IPS DF 19.7 (cell line): ENCODE measurements around the gene FOXK1.
"Not testable (repeated sequence)": the region's sequence is repeated elsewhere in the genome, so short reads cannot be mapped to it uniquely, and the experiment has no call there.

Experiments used
- DNase-seq: peaks from one replicate; pipeline ENCODE4 v3.0.0-alpha.2; 2013; ENCODE audit warnings: low read depth, low spot score

FOXK1 gene

DNA sequence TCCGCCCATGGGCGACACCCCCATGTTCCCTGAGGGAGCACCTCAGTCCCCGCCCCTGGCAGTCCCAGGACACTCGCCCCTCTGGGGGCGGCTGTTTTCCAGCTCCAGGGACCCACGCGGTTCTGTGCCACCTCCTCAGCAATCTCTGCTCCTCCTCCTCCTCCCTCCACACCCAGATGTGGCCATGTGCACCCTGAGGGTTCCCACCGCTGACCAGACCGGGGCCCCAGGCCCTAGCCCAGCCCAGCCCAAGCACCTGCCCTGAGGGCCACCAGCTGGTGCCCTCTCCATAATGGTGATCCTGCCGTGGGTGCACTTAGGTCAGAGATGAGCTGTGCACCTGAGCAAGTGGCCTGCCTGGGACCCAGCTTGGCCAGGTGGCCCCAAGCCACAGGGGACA, 118.4 kb downstream of the FOXK1 start:
- DNase-seq = no peak

DNA sequence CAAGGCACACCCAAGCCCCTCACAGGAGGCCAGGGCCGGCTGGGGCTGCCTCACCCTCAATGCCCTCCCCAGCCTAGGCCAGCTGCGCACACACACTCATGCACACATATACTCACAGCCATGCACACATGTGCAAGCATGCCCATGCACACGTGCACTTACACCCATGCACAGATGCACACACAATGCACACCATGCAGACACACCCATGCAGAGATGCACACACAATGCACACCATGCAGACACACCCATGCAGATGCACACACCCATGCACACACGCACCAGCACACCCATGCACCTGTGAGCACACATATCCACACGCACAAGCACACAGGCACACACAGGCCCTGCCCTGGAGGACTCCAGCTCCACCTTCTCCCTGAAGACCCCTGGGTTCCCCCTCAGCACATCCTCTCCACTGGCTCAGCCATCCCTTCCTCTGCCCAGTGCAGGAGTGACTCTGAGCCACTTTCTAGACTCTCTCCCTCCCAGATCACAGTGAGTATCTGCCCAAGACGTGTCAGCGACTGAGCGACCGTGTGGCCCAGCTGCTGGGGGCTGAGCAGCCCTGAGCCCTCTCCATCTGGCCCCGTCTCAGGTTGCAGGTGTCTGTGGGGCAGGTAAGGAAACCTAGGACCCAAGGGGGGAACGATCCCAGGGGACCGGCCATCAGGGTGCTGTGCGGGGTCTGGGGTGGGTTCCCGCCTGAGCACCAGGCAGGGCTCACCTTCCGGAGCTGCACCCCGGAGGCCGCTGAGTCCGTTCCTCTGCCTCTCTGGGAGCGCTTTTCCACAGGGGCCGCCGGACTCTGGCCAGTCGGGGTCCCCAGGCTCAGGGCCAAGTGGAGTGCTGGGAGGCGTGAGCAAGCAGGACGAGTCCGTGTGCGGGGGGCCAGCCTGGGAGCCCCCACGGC, 119.1 kb downstream of the FOXK1 start:
- no peak for DNase-seq

DNA sequence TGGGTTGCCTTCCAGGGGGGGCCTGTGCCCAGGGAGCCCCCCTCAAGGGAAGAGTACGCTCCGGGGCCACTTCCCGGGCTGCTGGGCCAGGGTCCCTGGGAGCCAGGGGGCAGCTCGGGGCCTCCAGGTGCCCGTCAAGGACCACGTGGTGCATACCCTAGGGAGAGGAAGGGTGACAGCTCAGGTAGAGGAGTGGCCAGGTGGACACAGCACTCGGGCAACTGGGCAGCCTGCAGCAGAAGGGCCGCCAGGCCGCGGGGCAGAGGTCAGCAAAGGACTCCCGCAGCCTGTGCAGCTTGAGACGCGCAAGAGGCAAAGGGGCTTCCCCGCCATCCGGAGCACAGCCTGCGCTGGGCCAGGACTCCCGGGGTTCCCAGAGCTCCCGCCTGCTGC, 119.7 kb downstream of the FOXK1 start:
- DNase-seq = no peak

DNA sequence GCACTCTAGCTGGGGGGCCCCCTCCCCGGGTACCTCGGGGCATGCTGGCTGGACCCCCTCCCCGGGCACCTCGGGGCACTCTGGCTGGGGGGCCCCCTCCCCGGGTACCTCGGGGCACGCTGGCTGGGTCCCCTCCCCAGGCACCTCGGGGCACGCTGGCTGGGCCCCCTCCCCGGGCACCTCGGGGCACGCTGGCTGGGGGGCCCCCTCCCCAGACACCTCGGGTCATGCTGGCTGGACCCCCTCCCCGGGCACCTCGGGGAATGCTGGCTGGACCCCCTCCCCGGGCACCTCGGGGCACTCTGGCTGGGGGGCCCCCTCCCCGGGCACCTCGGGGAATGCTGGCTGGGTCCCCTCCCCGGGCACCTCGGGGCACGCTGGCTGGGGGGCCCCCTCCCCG, 120.5 kb downstream of the FOXK1 start:
- not testable (repeated sequence) for DNase-seq

DNA sequence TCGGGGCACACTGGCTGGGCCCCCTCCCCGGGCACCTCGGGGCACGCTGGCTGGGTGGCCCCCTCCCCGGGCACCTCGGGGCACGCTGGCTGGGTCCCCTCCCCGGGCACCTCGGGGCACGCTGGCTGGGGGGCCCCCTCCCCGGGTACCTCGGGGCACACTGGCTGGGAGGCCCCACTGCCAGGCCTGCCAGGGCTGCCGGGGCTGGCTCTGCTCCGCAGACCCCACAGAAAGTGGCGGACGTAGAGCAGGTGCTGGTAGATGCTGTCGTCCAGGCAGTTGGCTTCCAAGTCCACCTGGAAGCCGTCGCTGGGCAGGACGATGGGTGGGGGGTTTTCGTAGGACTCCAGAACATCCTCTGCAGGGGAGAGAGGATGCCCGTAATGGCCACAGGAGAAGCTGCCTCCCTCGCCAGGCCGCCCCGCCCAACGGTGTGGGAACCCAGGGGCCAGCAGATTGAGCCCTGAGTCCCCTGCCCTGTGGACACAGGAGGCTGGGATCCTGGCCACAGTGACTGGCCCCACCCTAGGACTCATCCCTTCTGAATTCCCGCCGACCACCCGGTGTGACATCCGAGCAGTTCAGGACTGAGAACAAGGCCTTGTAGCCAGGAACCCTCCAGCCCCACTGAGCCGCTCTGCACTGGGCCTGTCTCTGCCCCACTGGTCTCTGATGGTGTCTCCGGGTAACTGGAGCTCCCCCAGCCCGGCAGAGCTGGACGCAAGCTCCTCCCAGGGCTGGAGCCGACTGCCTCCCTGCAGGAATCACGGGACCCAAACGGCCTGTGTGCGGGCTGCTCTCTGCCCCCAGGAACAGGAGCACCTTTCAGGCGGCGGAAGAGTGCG, 121.5 kb downstream of the FOXK1 start:
- DNase-seq = no peak

DNA sequence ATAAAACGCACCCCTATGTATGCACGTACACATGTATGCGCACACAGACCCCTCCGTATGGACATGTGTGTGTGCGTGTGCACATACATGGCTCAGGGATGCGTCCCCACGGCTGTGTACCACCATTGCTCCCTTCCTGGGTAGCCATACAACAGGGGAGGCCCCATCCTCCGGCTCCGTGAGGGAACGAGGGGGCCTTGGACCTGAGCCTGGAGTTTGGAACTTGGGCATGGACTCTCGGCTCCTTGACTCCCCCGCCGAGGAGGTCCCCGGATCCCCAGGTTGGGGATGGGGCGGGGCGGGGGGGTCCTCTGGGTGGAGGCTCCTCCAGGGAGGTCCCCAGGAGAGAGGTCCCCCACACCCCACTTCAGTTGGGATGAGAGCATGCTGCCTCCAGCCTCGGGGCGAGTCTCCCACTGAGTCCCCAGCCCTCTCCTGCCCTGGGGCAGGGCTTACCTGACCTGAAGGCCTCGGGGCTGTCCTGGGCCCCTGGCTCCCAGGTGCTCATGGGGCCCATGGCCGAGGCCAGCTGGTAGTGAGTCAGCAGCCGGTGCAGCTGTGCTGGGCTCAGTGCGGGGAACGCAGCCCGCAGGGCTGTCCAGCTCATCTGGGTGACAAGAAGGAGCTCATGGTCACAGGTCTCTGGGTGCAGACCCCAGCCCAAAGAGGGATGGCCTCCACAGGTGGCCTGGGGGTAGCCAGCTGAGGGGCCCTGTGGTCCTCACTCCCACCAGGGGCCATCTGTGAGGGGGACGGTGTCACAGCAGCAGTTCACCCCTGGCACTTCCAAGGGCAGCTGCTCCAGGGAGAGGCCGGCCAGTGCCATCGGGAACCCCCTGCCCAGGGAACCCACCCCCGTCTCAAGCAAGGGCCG, 123.3 kb downstream of the FOXK1 start:
- no peak for DNase-seq

DNA sequence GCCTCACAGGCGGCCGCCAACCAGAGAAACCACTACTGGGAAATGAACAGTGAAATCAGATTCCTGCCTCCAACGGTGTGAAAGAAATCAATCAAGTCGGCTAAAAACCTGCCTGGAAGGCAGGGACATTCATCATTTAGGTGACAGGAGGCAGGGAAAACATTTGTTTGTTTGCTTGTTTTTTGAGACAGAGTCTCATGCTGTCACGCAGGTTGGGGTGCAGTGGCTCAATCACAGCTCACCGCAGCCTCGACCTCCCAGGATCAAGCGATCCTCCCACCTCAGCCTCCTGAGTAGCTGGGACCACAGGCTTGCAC, 123.8 kb downstream of the FOXK1 start:
- no peak for DNase-seq

DNA sequence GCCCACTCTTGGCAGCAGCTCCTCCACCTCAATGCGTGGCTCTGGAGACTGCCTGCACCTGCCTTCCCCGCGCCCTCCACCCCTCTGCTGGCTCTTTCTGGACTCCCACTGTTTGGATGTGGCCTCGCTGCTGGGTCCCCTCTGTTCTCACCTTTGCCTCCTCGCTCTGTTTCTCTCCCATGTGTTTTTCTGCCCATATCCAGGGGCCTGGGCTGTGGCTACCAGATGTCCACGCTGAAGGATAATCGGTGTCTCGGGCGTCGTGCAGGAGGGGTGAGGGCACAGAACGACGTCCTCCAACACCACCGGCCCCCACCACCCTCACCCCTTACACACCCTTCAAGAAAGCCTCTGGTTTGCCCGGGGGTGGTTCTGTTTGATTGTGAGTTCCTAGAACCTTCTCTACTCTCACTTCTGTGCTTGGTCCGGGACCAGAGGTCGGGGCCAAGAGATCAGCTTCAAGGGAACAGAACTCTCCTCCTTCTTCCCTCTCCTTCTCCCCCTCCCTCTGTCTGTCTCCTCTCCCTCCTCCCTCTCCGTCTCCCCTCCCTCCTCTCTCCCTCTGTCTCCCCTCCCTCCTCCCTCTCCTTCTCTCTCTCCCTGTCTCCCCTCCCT, 125.0 kb downstream of the FOXK1 start:
- DNase-seq = no peak

DNA sequence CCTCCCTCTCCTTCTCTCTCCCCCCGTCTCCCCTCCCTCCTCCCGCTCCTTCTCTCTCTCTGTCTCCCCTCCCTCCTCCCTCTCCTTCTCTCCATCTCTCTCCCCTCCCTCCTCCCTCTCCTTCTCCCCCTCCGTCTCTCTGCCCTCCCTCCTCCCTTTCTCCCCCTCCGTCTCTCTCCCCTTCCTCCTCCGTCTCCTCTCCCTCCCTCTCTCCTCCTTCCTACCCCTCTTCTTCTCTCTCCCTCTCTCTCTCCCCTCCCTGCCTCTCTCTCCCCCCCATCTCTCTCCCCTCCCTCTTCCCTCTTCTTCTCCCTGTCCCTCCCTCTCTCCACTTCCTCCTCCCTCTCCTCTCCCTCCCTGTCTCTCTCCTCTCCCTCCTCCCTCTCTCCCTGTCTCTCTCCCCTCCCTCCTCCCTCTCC, 125.5 kb downstream of the FOXK1 start:
- no peak for DNase-seq

DNA sequence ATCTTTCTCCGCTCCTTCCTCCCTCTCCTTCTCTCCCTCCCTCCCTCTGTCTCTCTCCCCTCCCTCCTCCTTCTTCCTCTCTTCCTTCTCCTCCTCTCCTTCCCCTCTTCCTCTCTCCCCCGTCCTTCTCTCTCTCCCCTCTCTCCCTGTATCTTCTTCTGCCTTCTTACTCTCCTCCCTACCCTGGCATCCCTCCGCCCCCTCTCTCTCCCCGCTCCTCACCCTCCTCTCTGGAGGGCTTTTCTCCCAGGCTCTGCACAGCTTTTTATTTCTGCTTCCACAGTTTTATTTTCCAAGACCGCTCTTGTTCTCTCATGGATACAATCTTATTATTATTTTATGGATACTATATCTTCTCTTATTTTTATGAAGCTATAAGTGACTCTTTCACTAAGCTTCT, 125.9 kb downstream of the FOXK1 start:
- no peak for DNase-seq

DNA sequence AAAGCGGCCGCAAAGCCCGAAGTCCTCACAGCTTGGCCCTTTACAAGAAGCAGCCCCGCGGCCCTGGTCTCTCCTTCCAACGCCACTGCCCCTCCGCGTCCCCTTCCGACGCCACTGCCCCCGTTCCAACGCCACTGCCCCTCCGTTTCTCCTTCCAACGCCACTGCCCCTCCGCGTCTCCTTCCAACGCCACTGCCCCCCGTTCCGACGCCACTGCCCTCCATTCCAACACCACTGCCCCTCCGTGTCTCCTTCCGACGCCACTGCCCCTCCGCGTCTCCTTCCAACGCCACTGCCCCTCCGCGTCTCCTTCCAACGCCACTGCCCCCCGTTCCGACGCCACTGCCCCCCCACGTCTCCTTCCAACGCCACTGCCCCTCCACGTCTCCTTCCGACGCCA, 126.5 kb downstream of the FOXK1 start:
- DNase-seq = no peak

DNA sequence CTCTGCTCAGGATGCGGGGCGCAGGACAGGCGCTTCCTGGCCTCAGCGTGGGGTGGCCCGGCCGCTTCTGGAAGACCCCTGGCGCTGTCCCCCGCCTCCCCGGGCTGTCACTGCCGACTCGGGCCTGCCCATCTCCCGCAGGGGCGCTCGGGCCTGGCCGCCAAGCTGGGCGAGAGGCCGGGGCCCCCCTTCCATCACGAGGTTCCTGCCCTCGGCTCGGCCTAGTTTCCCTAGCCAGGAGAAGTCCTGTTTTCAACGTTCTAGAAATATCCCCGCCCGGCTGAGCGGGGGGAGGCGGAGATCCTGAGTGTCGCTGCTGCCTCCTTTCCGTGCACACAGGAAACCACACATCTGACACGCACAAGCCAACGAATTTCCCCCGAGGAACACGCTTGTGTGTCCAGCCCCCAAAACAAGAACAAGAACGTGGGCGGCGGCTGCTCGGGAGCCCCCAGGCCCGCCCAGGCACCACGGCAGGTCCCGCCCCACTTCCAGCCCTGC, 127.0 kb downstream of the FOXK1 start:
- no peak for DNase-seq

DNA sequence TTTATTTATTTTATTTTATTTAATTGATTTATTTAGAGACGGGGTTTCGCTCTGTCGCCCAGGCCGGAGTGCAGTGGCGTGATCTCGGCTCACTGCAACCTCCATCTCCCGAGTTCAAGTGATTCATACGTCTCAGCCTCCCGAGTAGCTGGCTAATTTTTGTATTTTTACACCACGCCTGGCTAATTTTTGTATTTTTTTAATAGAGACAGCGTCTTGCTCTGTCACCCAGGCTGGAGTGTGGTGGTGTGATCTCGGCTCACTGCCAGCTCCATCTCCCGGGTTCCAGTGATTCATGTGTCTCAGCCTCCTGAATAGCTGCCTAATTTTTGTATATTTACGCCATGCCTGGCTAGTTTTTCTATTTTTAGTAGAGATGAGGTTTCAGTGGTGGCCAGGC, 127.6 kb downstream of the FOXK1 start:
- no peak for DNase-seq

DNA sequence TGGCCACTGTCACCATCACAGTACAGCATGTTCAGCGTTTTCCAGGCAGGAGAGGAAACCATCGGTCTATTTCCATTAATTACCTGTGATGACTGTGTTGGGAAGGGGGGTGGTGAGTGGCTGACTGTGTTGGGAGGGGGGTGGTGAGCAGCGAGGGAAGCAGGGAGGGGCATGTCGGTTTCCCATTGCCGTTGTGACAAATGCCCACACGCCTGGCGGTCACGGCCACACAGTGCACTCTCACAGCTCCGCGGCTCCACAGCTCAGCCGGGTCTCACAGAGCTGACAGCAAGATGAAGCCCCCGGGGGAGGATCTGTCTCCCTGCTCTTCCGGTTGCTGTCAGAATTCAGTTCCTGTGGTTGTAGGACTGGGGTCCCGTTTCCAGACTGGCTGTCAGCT, 132.3 kb downstream of the FOXK1 start:
- DNase-seq = no peak

DNA sequence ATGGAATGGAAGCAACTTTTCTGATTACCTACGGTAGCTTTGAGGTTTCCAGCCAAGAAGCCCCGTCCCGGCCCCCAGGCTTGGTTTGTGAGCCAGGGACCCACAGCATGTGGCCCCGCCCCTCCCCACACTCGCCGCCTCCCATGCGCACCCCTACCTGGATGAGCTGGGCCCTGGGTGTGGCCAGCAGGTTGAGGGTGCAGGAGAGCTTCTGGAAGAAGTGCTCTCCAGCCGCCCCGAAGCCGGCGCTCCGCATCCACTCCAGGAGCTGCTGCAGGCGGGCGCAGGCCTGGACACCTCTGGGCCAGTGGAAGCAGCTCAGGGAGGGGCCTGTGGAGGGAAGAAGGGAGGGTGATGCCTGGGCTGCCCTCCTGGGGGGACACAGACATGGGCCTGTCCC, 133.0 kb downstream of the FOXK1 start:
- no peak for DNase-seq

DNA sequence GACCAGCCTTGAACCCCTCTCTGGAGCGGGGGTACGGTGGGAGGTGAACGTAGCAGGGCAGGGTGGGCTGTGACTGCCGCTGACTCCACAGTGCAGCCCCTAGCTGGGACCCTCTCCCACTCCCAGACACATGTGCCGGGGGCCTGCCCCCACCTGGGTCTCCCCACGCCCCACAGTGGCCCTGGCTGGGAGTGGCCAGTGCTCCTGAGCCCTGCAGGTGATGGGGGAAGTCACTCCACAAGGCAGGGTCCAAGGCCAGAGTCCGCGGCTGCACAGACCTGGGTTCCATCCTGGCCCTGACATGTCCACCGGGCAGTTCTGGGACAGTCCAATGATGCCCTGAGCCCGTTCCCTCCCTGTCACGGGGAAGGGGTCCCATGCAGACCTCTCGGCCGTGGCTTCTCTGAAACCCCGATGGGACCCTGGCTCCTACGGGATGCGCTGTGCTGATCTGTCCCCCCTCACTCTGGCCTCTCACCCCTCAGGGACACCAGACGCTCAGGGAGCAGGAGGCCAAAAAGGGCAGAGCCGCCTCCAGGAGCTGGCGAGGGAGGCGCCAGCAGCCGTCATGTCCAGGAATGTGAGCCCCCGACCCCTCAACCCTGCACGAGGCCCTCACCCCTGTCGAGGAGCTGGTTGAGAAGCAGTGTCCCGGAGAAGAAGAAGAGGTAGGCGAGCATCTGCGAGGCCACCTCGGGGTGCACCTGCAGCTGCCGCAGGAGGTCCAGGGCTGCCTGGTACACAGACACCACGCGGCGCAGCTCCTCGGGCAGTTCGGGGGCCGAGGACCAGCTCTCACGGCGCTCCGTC, 133.7 kb downstream of the FOXK1 start:
- no peak for DNase-seq

DNA sequence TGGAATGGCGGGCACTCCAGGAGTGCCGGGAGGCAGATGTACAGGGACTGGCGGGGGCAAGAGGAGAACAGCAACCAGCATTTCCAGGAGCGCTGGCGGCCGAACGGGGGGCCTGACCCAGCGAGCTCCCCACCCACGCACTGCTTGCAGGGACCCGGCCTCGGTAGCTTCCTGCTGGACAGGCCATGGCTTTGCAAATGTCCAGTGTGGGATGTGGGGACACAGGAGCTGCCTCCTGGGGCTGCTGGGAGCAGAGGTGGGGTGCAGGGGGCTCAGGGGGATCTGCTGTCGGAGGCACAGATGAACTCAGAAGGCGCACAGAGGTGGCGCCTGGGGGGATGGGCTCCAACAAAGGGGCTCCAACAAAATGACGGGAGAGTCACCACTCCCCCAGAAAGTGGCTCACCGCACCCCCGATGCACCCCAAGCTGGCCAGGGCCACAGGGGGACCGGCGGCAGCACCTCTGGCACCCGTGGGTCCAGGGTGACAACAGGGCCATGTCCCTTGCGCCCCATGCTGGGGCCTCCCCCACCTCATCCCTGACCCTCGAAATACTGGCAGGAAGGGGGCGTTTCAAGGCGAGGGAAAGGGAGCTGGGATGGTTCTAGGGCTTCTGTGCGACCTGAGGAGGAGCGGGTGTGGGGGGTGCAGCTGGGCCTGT, 134.5 kb downstream of the FOXK1 start:
- no peak for DNase-seq

DNA sequence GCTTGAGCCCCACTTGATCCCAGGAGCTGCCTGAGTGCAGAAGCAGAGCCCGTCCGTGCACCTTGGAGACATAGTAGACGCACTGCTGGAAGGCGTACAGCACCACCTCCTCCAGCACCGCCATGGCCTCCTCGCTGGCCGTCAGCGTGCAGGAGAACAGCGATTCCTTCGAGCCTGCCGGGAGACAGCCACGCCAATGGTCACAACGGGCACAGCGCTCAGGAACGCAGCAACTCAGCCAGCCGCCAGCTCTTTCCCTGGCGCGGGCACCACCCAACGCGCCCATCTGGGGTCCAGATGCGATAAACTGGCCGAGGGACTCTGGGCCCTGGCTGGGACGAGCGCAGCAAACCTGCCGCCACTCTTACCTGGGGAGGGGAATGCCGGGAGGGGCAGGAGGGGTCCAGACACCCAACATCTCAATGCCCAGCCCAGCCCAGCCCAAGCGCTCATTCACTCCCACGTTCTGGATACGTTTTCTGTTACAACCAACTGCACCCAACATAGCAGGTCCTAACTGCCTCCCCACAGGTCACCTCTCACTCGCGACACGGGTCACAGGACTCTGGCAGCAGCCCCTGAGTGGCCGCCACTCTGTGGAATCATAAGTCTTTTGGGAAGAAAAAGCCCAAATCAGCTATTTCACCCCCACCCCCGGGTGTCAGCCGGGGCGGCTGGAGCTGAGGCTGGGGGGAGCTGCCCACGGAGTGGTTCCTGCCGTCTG, 135.2 kb downstream of the FOXK1 start:
- no peak for DNase-seq
